H1 (cell line): ENCODE measurements around the gene ZNF521. TPM values are rescaled to one million over a fixed set of nuclear protein-coding genes. Genes with fewer than 3 reads are reported as not detected.

Experiments used
- CTCF ChIA-PET: fragments of 300-600 bp; sonication (Branson Sonifier 250); formaldehyde crosslinking; loops from one replicate; lab custom pipeline; 2021; ENCODE audit not compliant: partially characterized antibody; lab: Charles Lee
- POLR2A ChIA-PET: fragments of 300-600 bp; sonication (Branson Sonifier 250); formaldehyde crosslinking; loops from one replicate; lab custom pipeline; 2021; ENCODE audit warnings: inconsistent platforms; ENCODE audit not compliant: partially characterized antibody; lab: Charles Lee
- DNase-seq, 2 experiments: peaks; one replicate each; pipeline versions ENCODE4 v3.0.0 to v3.0.0-alpha.2; 2010 to 2022; ENCODE audit warnings: low spot score in 2 of 2, low read depth in 1 of 2, mixed read lengths in 1 of 2
- FAIRE-seq: peaks from 2 replicates; lab custom pipeline; 2011; peaks lifted over from hg19 to GRCh38; lab: Jason Lieb, UNC
- H2AFZ ChIP-seq: 2 replicates; pipeline ENCODE4 v1.8.1; 2012; ENCODE audit warnings: low read length, inconsistent platforms
- H2AK5ac ChIP-seq: 2 replicates; pipeline ENCODE4 v1.6.1; 2013; ENCODE audit warnings: low read depth, low read length
- H2BK120ac ChIP-seq: replicated peaks from 2 replicates; pipeline ENCODE3; 2013; ENCODE audit warnings: low read depth, low read length, inconsistent platforms
- H2BK12ac ChIP-seq: 2 replicates; pipeline ENCODE4 v1.6.1; 2013; ENCODE audit warnings: low read depth, low read length
- H2BK15ac ChIP-seq: 2 replicates; pipeline ENCODE4 v1.6.1; 2013; ENCODE audit warnings: low read length
- H2BK20ac ChIP-seq: 2 replicates; pipeline ENCODE4 v1.6.1; 2013; ENCODE audit warnings: low read length
- H2BK5ac ChIP-seq: 2 replicates; pipeline ENCODE4 v1.6.1; 2013; ENCODE audit warnings: low read depth, low read length
- H3K14ac ChIP-seq: 2 replicates; pipeline ENCODE4 v1.6.1; 2013; ENCODE audit warnings: inconsistent platforms; ENCODE audit not compliant: insufficient read length
- H3K18ac ChIP-seq: 2 replicates; pipeline ENCODE4 v1.6.1; 2013; ENCODE audit warnings: low read length; ENCODE audit errors: extremely low read depth
- H3K23ac ChIP-seq: 2 replicates; pipeline ENCODE4 v1.6.1; 2013; ENCODE audit warnings: inconsistent platforms; ENCODE audit not compliant: insufficient read length
- H3K23me2 ChIP-seq: 2 replicates; pipeline ENCODE4 v1.6.1; 2013; ENCODE audit warnings: low read depth, low read length
- H3K27ac ChIP-seq: 2 replicates; pipeline ENCODE4 v1.6.1; 2011; ENCODE audit warnings: low read depth, low read length, inconsistent platforms
- H3K27me3 ChIP-seq, 4 experiments: replicated peaks in 1 of 4; 1 replicate in 1 of 4; 2 replicates in 3 of 4; pipeline versions ENCODE4 v1.6.1 to v1.8.1; 2011 to 2013; ENCODE audit warnings: low read length in 3 of 4, mild to moderate bottlenecking in 3 of 4, inconsistent platforms in 2 of 4, mixed read lengths in 2 of 4, moderate library complexity in 1 of 4; ENCODE audit not compliant: control insufficient read depth in 3 of 4, insufficient read depth in 3 of 4; ENCODE audit errors: extremely low read depth in 1 of 4
- H3K36me3 ChIP-seq, 4 experiments: 2 replicates each; pipeline versions ENCODE4 v1.6.1 to v1.8.1; 2011 to 2013; ENCODE audit warnings: mild to moderate bottlenecking in 4 of 4, low read length in 3 of 4, moderate library complexity in 2 of 4, control low read depth in 1 of 4, inconsistent platforms in 1 of 4; ENCODE audit not compliant: insufficient read depth in 4 of 4, control insufficient read depth in 2 of 4
- H3K4ac ChIP-seq: replicated peaks from 2 replicates; pipeline ENCODE3; 2013; ENCODE audit warnings: low read length, low read depth, mixed read lengths, inconsistent platforms; ENCODE audit not compliant: insufficient read length
- H3K4me1 ChIP-seq, 4 experiments: replicated peaks in 1 of 4; 1 replicate in 1 of 4; 2 replicates in 3 of 4; pipeline versions ENCODE4 v1.6.1 to v1.8.1; 2011 to 2013; ENCODE audit warnings: low read length in 3 of 4, inconsistent platforms in 2 of 4, mixed read lengths in 1 of 4; ENCODE audit not compliant: insufficient read depth in 4 of 4, control insufficient read depth in 3 of 4
- H3K4me2 ChIP-seq, 2 experiments: 2 replicates each; pipeline versions ENCODE4 v1.6.1 to v1.8.1; 2011 to 2013; ENCODE audit warnings: low read depth in 2 of 2, low read length in 2 of 2, control low read depth in 1 of 2, inconsistent platforms in 1 of 2, mild to moderate bottlenecking in 1 of 2; ENCODE audit not compliant: insufficient read depth in 1 of 2
- H3K4me3 ChIP-seq, 4 experiments: fragments of 200-600, 300-600 bp in 1 of 4; sonication (generic), shearing (Covaris generic), sonication (Bioruptor Twin) in 1 of 4; 2 replicates each; pipeline versions ENCODE4 v1.5.1 to v1.8.1; 2011 to 2016; ENCODE audit warnings: low read length in 4 of 4, low read depth in 3 of 4, control low read depth in 2 of 4, inconsistent platforms in 2 of 4, mild to moderate bottlenecking in 2 of 4, mixed read lengths in 1 of 4, moderate library complexity in 1 of 4; ENCODE audit not compliant: insufficient read depth in 2 of 4; ENCODE audit errors: extremely low read depth in 1 of 4
- H3K56ac ChIP-seq: replicated peaks from 2 replicates; pipeline ENCODE3; 2013; ENCODE audit warnings: low read depth, mild to moderate bottlenecking, mixed read lengths, low read length, inconsistent platforms; ENCODE audit not compliant: insufficient read length
- H3K79me1 ChIP-seq: 2 replicates; pipeline ENCODE4 v1.6.1; 2013; ENCODE audit warnings: low read depth, low read length, control low read depth
- H3K79me2 ChIP-seq, 2 experiments: 2 replicates each; pipeline versions ENCODE4 v1.6.1 to v1.8.1; 2012 to 2013; ENCODE audit warnings: low read length in 2 of 2, mild to moderate bottlenecking in 2 of 2, inconsistent platforms in 1 of 2; ENCODE audit not compliant: insufficient read depth in 2 of 2, control insufficient read depth in 1 of 2
- H3K9ac ChIP-seq, 4 experiments: replicated peaks in 1 of 4; 1 replicate in 1 of 4; 2 replicates in 3 of 4; pipeline versions ENCODE4 v1.6.1 to v1.8.1; 2011 to 2013; ENCODE audit warnings: low read depth in 3 of 4, low read length in 3 of 4, control low read depth in 2 of 4, mild to moderate bottlenecking in 2 of 4, moderate library complexity in 2 of 4, inconsistent platforms in 1 of 4; ENCODE audit errors: extremely low read depth in 1 of 4
- H3K9me3 ChIP-seq, 2 experiments: 2 replicates each; pipeline versions ENCODE4 v1.6.1 to v1.8.1; 2012 to 2013; ENCODE audit warnings: mild to moderate bottlenecking in 2 of 2, moderate library complexity in 2 of 2, control low read depth in 1 of 2, inconsistent platforms in 1 of 2, low read depth in 1 of 2, low read length in 1 of 2, mixed read lengths in 1 of 2; ENCODE audit not compliant: insufficient read depth in 2 of 2
- H4K20me1 ChIP-seq, 2 experiments: replicated peaks in 1 of 2; 2 replicates each; pipeline versions ENCODE3 to v1.8.1; 2011 to 2013; ENCODE audit warnings: inconsistent platforms in 2 of 2, low read length in 2 of 2, mild to moderate bottlenecking in 1 of 2; ENCODE audit not compliant: insufficient read depth in 2 of 2, control insufficient read depth in 1 of 2
- H4K5ac ChIP-seq: 2 replicates; pipeline ENCODE4 v1.6.1; 2013; ENCODE audit warnings: low read length, low read depth, mixed read lengths, inconsistent platforms; ENCODE audit not compliant: insufficient read length
- H4K8ac ChIP-seq: 2 replicates; pipeline ENCODE4 v1.8.0; 2013; ENCODE audit warnings: mild to moderate bottlenecking, moderate library complexity, low read length, inconsistent platforms; ENCODE audit not compliant: insufficient read depth; ENCODE audit errors: extremely low read depth
- H4K91ac ChIP-seq: replicated peaks from 2 replicates; pipeline ENCODE3; 2013; ENCODE audit warnings: low read length, mixed read lengths, inconsistent platforms; ENCODE audit not compliant: insufficient read length
- BRCA1 ChIP-seq: IDR thresholded peaks from 2 replicates; pipeline ENCODE4 v1.6.1; 2012; ENCODE audit warnings: low read depth, low read length, improper control_type of control experiment
- EZH2 ChIP-seq: fragments of 200-600 bp; sonication (generic); IDR thresholded peaks from 2 replicates; pipeline ENCODE4 v1.7.1; 2012; ENCODE audit warnings: low read depth, mild to moderate bottlenecking, moderate library complexity, low read length, inconsistent platforms; ENCODE audit not compliant: severe bottlenecking
- GABPA ChIP-seq: IDR thresholded peaks from 2 replicates; pipeline ENCODE4 v1.6.1; 2011; ENCODE audit warnings: mild to moderate bottlenecking, low read length, moderate library complexity, borderline replicate concordance; ENCODE audit not compliant: insufficient read depth
- HDAC2 ChIP-seq, 2 experiments: fragments of 300-600 bp in 1 of 2; sonication (generic) in 1 of 2; IDR thresholded peaks; 2 replicates each; pipeline ENCODE4 v1.6.1; 2011 to 2012; ENCODE audit warnings: low read depth in 2 of 2, low read length in 2 of 2, mild to moderate bottlenecking in 2 of 2, moderate library complexity in 2 of 2, borderline replicate concordance in 1 of 2, inconsistent platforms in 1 of 2
- KDM1A ChIP-seq: fragments of 200-600, 300-600 bp; sonication (generic); IDR thresholded peaks from 2 replicates; pipeline ENCODE4 v1.7.1; 2016; ENCODE audit warnings: mild to moderate bottlenecking, low read length, borderline replicate concordance
- KDM4A ChIP-seq: IDR thresholded peaks from one replicate; pipeline ENCODE4 v1.7.1; 2012; ENCODE audit warnings: low read depth, mild to moderate bottlenecking, moderate library complexity, low read length, inconsistent platforms; ENCODE audit not compliant: severe bottlenecking
- RBBP5 ChIP-seq: IDR thresholded peaks from 2 replicates; pipeline ENCODE4 v1.7.1; 2012; ENCODE audit warnings: low read depth, mild to moderate bottlenecking, inconsistent platforms, low read length, moderate library complexity, borderline replicate concordance
- TBP ChIP-seq: IDR thresholded peaks from 2 replicates; pipeline ENCODE4 v1.6.1; 2011; ENCODE audit warnings: low read depth, low read length, improper control_type of control experiment
- WGBS, 2 experiments: shearing (Covaris generic) in 1 of 2; methylation state at CpG; one replicate each; pipeline versions ENCODE4 v1.1.6 to v1.1.7; 2013 to 2015; ENCODE audit warnings: low lambda C conversion rate in 2 of 2, mixed read lengths in 2 of 2, inconsistent platforms in 1 of 2, low coverage in 1 of 2, missing lambda C conversion rate in 1 of 2; ENCODE audit not compliant: insufficient replicate concordance in 2 of 2, insufficient coverage in 1 of 2, insufficient read length in 1 of 2; ENCODE audit errors: extremely low coverage in 1 of 2, missing lambda C conversion rate in 1 of 2; 5-methylcytosine and 5-hydroxymethylcytosine counted together
- polyA plus RNA-seq, 7 experiments: library from polyadenylated mRNA; depleted of rRNA in 3 of 7; stranded (reverse) in 5 of 7; unstranded in 2 of 7; fragments of >200 nt in 5 of 7; fragments of 200-250 nt in 2 of 7; gene quantifications; 1 replicate in 5 of 7; 2 replicates in 1 of 7; 4 replicates in 1 of 7; pipeline versions ENCODE4 v1.2.1 to v1.2.3, GENCODE V29; 2011 to 2013; ENCODE audit warnings: missing spikeins in 2 of 7, mixed read lengths in 2 of 7
- total RNA-seq: library from RNA; stranded (reverse); fragmentation: NEBNext Ultra II Directional; extraction: Animal tissue kit (Norgen Biotek cat#: 25700); gene quantifications from 2 replicates; pipeline ENCODE4 v1.2.1, GENCODE V29; 2021
- TF ChIP-seq, protein P1 (sequence below), 3 experiments: IDR thresholded peaks; 1 replicate in 2 of 3; 2 replicates in 1 of 3; pipeline versions ENCODE4 v1.5.1 to v1.6.1; 2011; ENCODE audit warnings: low read length in 3 of 3, mild to moderate bottlenecking in 3 of 3, inconsistent platforms in 2 of 3, low read depth in 1 of 3, moderate library complexity in 1 of 3; ENCODE audit not compliant: insufficient read depth in 1 of 3; ENCODE audit errors: control extremely low read depth in 1 of 3

Gene ZNF521
- total and polyA plus RNA-seq, 2 of the 8 experiments (the other 6 are each of a cell fraction or from before 2014, with no cell fraction given): 9.5 to 15.8 TPM

DNA sequence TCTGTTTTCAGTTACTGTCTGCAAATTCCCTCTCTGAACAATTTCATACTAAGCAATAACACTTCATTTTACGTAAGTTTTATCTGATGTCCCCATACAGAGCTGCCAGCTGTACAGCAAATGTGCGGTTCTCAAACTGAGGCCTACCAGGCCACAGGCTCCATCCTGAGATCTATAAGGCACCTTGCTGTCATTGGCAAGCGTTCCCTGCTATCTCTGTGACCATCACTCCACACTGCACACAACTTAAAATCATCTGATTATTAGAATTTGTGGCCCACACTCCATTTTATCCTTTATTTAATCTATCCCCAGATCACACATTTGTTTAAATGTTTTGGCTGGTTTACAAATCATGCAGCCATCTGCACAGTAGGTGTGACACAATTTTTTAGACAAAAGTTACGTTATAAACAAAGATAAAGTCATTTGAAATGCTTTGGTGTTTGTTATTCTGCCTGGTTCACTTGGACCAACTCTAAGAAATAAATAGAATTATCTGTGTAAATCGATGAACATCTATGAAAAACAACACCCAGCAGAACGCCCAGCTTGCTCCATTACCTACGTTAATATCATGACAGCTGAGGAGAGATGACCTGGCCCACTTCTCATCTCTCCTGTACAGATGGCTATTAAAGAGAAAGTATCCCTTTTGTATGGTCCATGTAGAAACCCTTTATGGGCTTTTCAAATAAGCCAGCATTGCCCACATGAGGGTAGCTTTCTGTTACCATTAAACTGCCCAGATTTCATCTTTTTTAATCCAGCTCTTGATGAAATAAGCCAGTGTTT lies 162.4 kb downstream of the ZNF521 start:
- H4K20me1 ChIP-seq: no peaks in the 10 kb centered on the region
- H3K14ac ChIP-seq: no peak overlapping the region
- ChIA-PET CTCF (interaction anchor here (0.6 to 2.2 kb wide), 4 partner anchors 9 to 17 kb away, joined by 3 to 5 read pairs (median 4); no protein-coding TSS in a partner anchor), POLR2A (no interaction called here)
- H3K9me3 ChIP-seq: no peaks in the 10 kb centered on the region
- FAIRE-seq (no peak), DNase-seq (no peak)
- no peak overlapping the region for H2BK12ac ChIP-seq
- WGBS, 2 experiments: 90% methylated on average over 7 of the region's 7 CpGs; no CpG with 5 or more reads in 1 of the 2 experiments
- no peak overlapping the region for H3K23ac ChIP-seq
- H3K79me1 ChIP-seq: no peaks in the 10 kb centered on the region
- no peak overlapping the region for H3K18ac ChIP-seq
- H4K5ac ChIP-seq: no peak overlapping the region
- H3K56ac ChIP-seq: no peak overlapping the region
- no peaks in the 10 kb centered on the region for H3K27me3 ChIP-seq
- H3K36me3 ChIP-seq: no peaks in the 10 kb centered on the region
- no peak overlapping the region for H3K27ac ChIP-seq
- H3K79me2 ChIP-seq: no peaks in the 10 kb centered on the region
- H2BK20ac ChIP-seq: no peak overlapping the region
- no peak overlapping the region for H2BK5ac ChIP-seq
- no peak overlapping the region; the same call in 1 of the 2 replicates for H4K8ac ChIP-seq
- peaks cover 0 to 7% (median 3%) of the 10 kb centered on the region in 4 experiments; a peak in 3 of 7 replicates for H3K4me1 ChIP-seq
- H3K4ac ChIP-seq: no peak overlapping the region
- H2BK120ac ChIP-seq: no peak overlapping the region
- no peak overlapping the region for H2AFZ ChIP-seq
- H4K91ac ChIP-seq: no peak overlapping the region
- H3K4me3 ChIP-seq: no peak overlapping the region
- no peak overlapping the region for H2AK5ac ChIP-seq
- no peak overlapping the region for H3K4me2 ChIP-seq
- no peak overlapping the region for H2BK15ac ChIP-seq
- no peak overlapping the region for H3K9ac ChIP-seq
- no peaks in the 10 kb centered on the region for H3K23me2 ChIP-seq
- TF ChIP-seq HDAC2 (IDR thresholded peaks at IDR 0.05; ENCODE audit: borderline replicate concordance in 1 of 2, low read depth in 2 of 2, low read length in 2 of 2) (no peak), EZH2 (no peak), TBP (no peak), BRCA1 (no peak), GABPA (no peak), RBBP5 (no peak), KDM4A (no peak), KDM1A (no peak)
- TF ChIP-seq, protein P1, sequence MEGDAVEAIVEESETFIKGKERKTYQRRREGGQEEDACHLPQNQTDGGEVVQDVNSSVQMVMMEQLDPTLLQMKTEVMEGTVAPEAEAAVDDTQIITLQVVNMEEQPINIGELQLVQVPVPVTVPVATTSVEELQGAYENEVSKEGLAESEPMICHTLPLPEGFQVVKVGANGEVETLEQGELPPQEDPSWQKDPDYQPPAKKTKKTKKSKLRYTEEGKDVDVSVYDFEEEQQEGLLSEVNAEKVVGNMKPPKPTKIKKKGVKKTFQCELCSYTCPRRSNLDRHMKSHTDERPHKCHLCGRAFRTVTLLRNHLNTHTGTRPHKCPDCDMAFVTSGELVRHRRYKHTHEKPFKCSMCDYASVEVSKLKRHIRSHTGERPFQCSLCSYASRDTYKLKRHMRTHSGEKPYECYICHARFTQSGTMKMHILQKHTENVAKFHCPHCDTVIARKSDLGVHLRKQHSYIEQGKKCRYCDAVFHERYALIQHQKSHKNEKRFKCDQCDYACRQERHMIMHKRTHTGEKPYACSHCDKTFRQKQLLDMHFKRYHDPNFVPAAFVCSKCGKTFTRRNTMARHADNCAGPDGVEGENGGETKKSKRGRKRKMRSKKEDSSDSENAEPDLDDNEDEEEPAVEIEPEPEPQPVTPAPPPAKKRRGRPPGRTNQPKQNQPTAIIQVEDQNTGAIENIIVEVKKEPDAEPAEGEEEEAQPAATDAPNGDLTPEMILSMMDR (IDR thresholded peaks at IDR 0.05; ENCODE audit: control extremely low read depth in 1 of 3, insufficient read depth in 1 of 3, low read depth in 1 of 3, low read length in 3 of 3): no peak
